Endothelial cell of umbilical vein (primary cell): Measurements from ENCODE around the gene EN2. TPM values are rescaled to one million over a fixed set of nuclear protein-coding genes. Genes with fewer than 3 reads are reported as not detected.

Experiments used
- BruUV-seq: library from RNA; stranded (reverse); fragments of 400-500 nt; replicated peaks from 2 replicates; lab custom pipeline; 2021; lab: Mats Ljungman, UMichigan
- CTCF ChIA-PET: fragments of 300-600, 350-600 bp; sonication (Branson Sonifier 250); formaldehyde crosslinking; loops from one replicate; lab custom pipeline; 2021; ENCODE audit warnings: antibody characterized with exemption, inconsistent platforms; lab: Charles Lee
- POLR2A ChIA-PET: fragments of 300-600, 350-600 bp; sonication (Branson Sonifier 250); formaldehyde crosslinking; loops from one replicate; lab custom pipeline; 2021; ENCODE audit warnings: antibody characterized with exemption, inconsistent platforms; lab: Charles Lee
- DNase-seq: peaks from one replicate; pipeline ENCODE4 v3.0.0-alpha.2; 2011; ENCODE audit warnings: low read depth, low spot score
- FAIRE-seq: peaks from 2 replicates; lab custom pipeline; 2011; peaks lifted over from hg19 to GRCh38; lab: Jason Lieb, UNC
- H2AFZ ChIP-seq: 2 replicates; pipeline ENCODE4 v1.6.0; 2012; ENCODE audit warnings: low read depth, low read length, control low read depth, inconsistent platforms
- H3K27ac ChIP-seq: 2 replicates; pipeline ENCODE4 v1.5.1; 2011; ENCODE audit warnings: low read depth, mild to moderate bottlenecking, control low read depth, low read length, moderate library complexity; ENCODE audit not compliant: insufficient read depth
- H3K27me3 ChIP-seq, 2 experiments: 2 replicates each; pipeline versions ENCODE4 v1.6.0 to v1.6.1; 2011; ENCODE audit warnings: low read length in 2 of 2, mixed read lengths in 1 of 2; ENCODE audit not compliant: control insufficient read depth in 2 of 2, insufficient read depth in 2 of 2
- H3K36me3 ChIP-seq, 2 experiments: 2 replicates in 1 of 2; 3 replicates in 1 of 2; pipeline ENCODE4 v1.5.1; 2011; ENCODE audit warnings: low read length in 2 of 2, mild to moderate bottlenecking in 1 of 2, moderate library complexity in 1 of 2; ENCODE audit not compliant: control insufficient read depth in 2 of 2, insufficient read depth in 2 of 2; ENCODE audit errors: extremely low read depth in 1 of 2
- H3K4me1 ChIP-seq: 3 replicates; pipeline ENCODE4 v1.5.1; 2011; ENCODE audit warnings: mild to moderate bottlenecking, low read length; ENCODE audit not compliant: control insufficient read depth, insufficient read depth; ENCODE audit errors: extremely low read depth
- H3K4me2 ChIP-seq: 2 replicates; pipeline ENCODE4 v1.6.1; 2011; ENCODE audit warnings: low read length, control low read depth, mixed read lengths; ENCODE audit not compliant: insufficient read depth
- H3K4me3 ChIP-seq, 3 experiments: fragments of 200-600 bp in 1 of 3; sonication (generic), shearing (Covaris generic) in 1 of 3; replicated peaks in 1 of 3; 2 replicates each; pipeline ENCODE4 v1.5.1; 2011 to 2016; ENCODE audit warnings: control low read depth in 3 of 3, low read length in 3 of 3, mild to moderate bottlenecking in 2 of 3, inconsistent platforms in 1 of 3, low read depth in 1 of 3, moderate library complexity in 1 of 3; ENCODE audit not compliant: insufficient read depth in 1 of 3
- H3K79me2 ChIP-seq: 2 replicates; pipeline ENCODE4 v1.6.0; 2012; ENCODE audit warnings: low read length, inconsistent platforms; ENCODE audit not compliant: control insufficient read depth, insufficient read depth
- H3K9ac ChIP-seq: replicated peaks from 2 replicates; pipeline ENCODE3; 2011; ENCODE audit warnings: low read length, control low read depth; ENCODE audit not compliant: insufficient read depth; ENCODE audit errors: extremely low read depth
- H3K9me1 ChIP-seq: replicated peaks from 3 replicates; pipeline ENCODE4 v1.6.0; 2011; ENCODE audit warnings: mild to moderate bottlenecking, low read length; ENCODE audit not compliant: control insufficient read depth, insufficient read depth; ENCODE audit errors: extremely low read depth
- H3K9me3 ChIP-seq: replicated peaks from 2 replicates; pipeline ENCODE4 v1.5.1; 2012; ENCODE audit warnings: low read length, inconsistent platforms; ENCODE audit not compliant: control insufficient read depth, insufficient read depth
- H4K20me1 ChIP-seq: replicated peaks from 2 replicates; pipeline ENCODE3; 2011; ENCODE audit warnings: mild to moderate bottlenecking, low read length; ENCODE audit not compliant: control insufficient read depth, insufficient read depth; ENCODE audit errors: extremely low read depth
- CTCF ChIP-seq, 2 donors: IDR thresholded peaks; 1 replicate in 1 of 2; 2 replicates in 1 of 2; pipeline ENCODE4 v1.5.1; 2011; ENCODE audit warnings: low read length in 2 of 2, mild to moderate bottlenecking in 2 of 2, moderate library complexity in 2 of 2, control low read depth in 1 of 2, inconsistent platforms in 1 of 2, low read depth in 1 of 2; ENCODE audit not compliant: insufficient read depth in 1 of 2; ENCODE audit errors: extremely low read depth in 1 of 2
- EZH2 ChIP-seq: IDR thresholded peaks from 2 replicates; pipeline ENCODE4 v1.6.1; 2012; ENCODE audit warnings: borderline replicate concordance, low read depth, mild to moderate bottlenecking, moderate library complexity, low read length, inconsistent platforms; ENCODE audit not compliant: severe bottlenecking
- FOS ChIP-seq: IDR thresholded peaks from 2 replicates; pipeline ENCODE4 v1.6.1; 2011; ENCODE audit warnings: mild to moderate bottlenecking, low read length, moderate library complexity, borderline replicate concordance; ENCODE audit not compliant: insufficient read depth
- GATA2 ChIP-seq: IDR thresholded peaks from 2 replicates; pipeline ENCODE4 v1.7.0; 2011; ENCODE audit warnings: low read depth, mild to moderate bottlenecking, moderate library complexity, mixed read lengths, low read length; ENCODE audit not compliant: insufficient read length, insufficient read depth
- JUN ChIP-seq: IDR thresholded peaks from 2 replicates; pipeline ENCODE4 v1.6.1; 2011; ENCODE audit warnings: borderline replicate concordance, low read depth; ENCODE audit not compliant: insufficient read length, insufficient read depth
- MYC ChIP-seq: IDR thresholded peaks from one replicate; pipeline ENCODE4 v1.6.1; 2011; ENCODE audit warnings: mild to moderate bottlenecking, low read depth, low read length
- POLR2A ChIP-seq: IDR thresholded peaks from 2 replicates; pipeline ENCODE4 v1.6.1; 2012; ENCODE audit warnings: low read depth, mild to moderate bottlenecking, control low read depth, low read length
- POLR2AphosphoS5 ChIP-seq: IDR thresholded peaks from 2 replicates; pipeline ENCODE4 v1.6.1; 2012; ENCODE audit warnings: low read depth, mild to moderate bottlenecking, control low read depth, low read length, moderate library complexity; ENCODE audit not compliant: insufficient read depth
- dilution Hi-C: fragments of 300-500 bp; cut with MboI; formaldehyde crosslinking; loops from one replicate; pipeline ENCODE4 v1.15.0; 2019; ENCODE audit warnings: low sequenced_read_pairs; ENCODE audit not compliant: extremely low pct_ligation_motif_present
- intact Hi-C: fragments of 100-400 bp; cut with micrococcal nuclease; formaldehyde crosslinking; loops from one replicate; pipeline ENCODE4 v1.10.0; 2022
- polyA plus RNA-seq, 4 experiments: library from polyadenylated mRNA; depleted of rRNA in 3 of 4; stranded (reverse) in 3 of 4; unstranded in 1 of 4; fragments of >200 nt; gene quantifications; 2 replicates each; pipeline versions ENCODE4 v1.2.1 to v1.2.3, GENCODE V29; 2011 to 2012; ENCODE audit warnings: missing spikeins in 1 of 4
- total RNA-seq: library from RNA; stranded (reverse); gene quantifications from 2 replicates; pipeline ENCODE4 v1.2.3, GENCODE V29; 2021
- TF ChIP-seq, protein P1 (sequence below): IDR thresholded peaks from 2 replicates; pipeline ENCODE4 v1.6.1; 2011; ENCODE audit not compliant: insufficient read depth, insufficient read length

Gene EN2
- total and polyA plus RNA-seq, 2 donors (not counting 3 experiments of a cell fraction or from before 2014, with no cell fraction given), result not detected

- H3K4me1 ChIP-seq, result no peaks in the 10 kb centered on the region
- no peak overlapping the region for H3K4me2 ChIP-seq
- H4K20me1 ChIP-seq, result no peaks in the 10 kb centered on the region
- no peak overlapping the region for H3K27ac ChIP-seq
- no peaks in the 10 kb centered on the region for H3K79me2 ChIP-seq
- no peaks in the 10 kb centered on the region for H3K9me1 ChIP-seq
- no peak for DNase-seq
- no peak for FAIRE-seq
- TF ChIP-seq CTCF (IDR thresholded peaks at IDR 0.05; ENCODE audit: extremely low read depth in 1 of 2, insufficient read depth in 1 of 2, low read depth in 1 of 2, low read length in 2 of 2) (no peak), GATA2 (no peak), POLR2A (no peak), EZH2 (no peak), MYC (no peak), FOS (no peak), POLR2AphosphoS5 (no peak), JUN (no peak)
- TF ChIP-seq, protein P1, sequence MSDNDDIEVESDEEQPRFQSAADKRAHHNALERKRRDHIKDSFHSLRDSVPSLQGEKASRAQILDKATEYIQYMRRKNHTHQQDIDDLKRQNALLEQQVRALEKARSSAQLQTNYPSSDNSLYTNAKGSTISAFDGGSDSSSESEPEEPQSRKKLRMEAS, result no peak
- no peak overlapping the region for H3K9ac ChIP-seq
- ChIA-PET CTCF (no interaction called here), POLR2A (no interaction called here)
- no peak overlapping the region for H3K4me3 ChIP-seq
- peak overlapping the region; percentile 26 for H2AFZ ChIP-seq
- no peaks in the 10 kb centered on the region for H3K9me3 ChIP-seq
- peaks cover 6 to 12% of the 10 kb centered on the region in 2 experiments for H3K27me3 ChIP-seq
- H3K36me3 ChIP-seq, result no peaks in the 10 kb centered on the region
- intact Hi-C loops (no loop called here), dilution Hi-C loops (no loop called here)
- no TSS peak for BruUV-seq
These were observed 32.1 kb downstream of the EN2 start for GRCh38 chr7:155489862-155490696.
